ENCODE results near the gene KL.
A peak's percentile ranks its signal among the peaks of the same experiment; 100 is the strongest.

KL gene

GRCh38 chr13:33015791-33016323 is 366 bp upstream of the KL start:
- Histone ChIP-seq H3K36me3 (ENCODE audit: control insufficient read depth in 2 of 2, insufficient read depth in 2 of 2, low read length in 2 of 2) (no peaks in the 10 kb centered on the region), H3K9ac (ENCODE audit: low read depth in 1 of 2, low read length in 2 of 2) (peak overlapping the region in 1 of 2 donors; percentile 42), H3K27ac (ENCODE audit: low read depth in 2 of 2, low read length in 2 of 2) (peak overlapping the region in 1 of 2 donors; percentile 1), H3K27me3 (ENCODE audit: control insufficient read depth in 2 of 2, insufficient read depth in 2 of 2, low read length in 2 of 2) (peaks cover 7 to 8% of the 10 kb centered on the region in 2 donors), H3K4me3 (ENCODE audit: low read length in 2 of 2) (peak overlapping the region; percentile 48 to 53), H3K9me3 (ENCODE audit: control insufficient read depth in 2 of 2, low read length in 2 of 2) (no peaks in the 10 kb centered on the region), H3K4me1 (ENCODE audit: control insufficient read depth in 2 of 2, insufficient read depth in 2 of 2, low read length in 2 of 2) (peaks cover 4 to 7% of the 10 kb centered on the region in 2 donors)

- Histone ChIP-seq H3K4me1 (ENCODE audit: control insufficient read depth in 2 of 2, insufficient read depth in 2 of 2, low read length in 2 of 2) (peaks cover 4 to 7% of the 10 kb centered on the region in 2 donors), H3K27ac (ENCODE audit: low read depth in 2 of 2, low read length in 2 of 2) (peak overlapping the region; percentile 50 to 63), H3K36me3 (ENCODE audit: control insufficient read depth in 2 of 2, insufficient read depth in 2 of 2, low read length in 2 of 2) (no peaks in the 10 kb centered on the region), H3K9me3 (ENCODE audit: control insufficient read depth in 2 of 2, low read length in 2 of 2) (no peaks in the 10 kb centered on the region), H3K9ac (ENCODE audit: low read depth in 1 of 2, low read length in 2 of 2) (peak overlapping the region; percentile 15 to 53), H3K27me3 (ENCODE audit: control insufficient read depth in 2 of 2, insufficient read depth in 2 of 2, low read length in 2 of 2) (peaks cover 7 to 8% of the 10 kb centered on the region in 2 donors), H3K4me3 (ENCODE audit: low read length in 2 of 2) (peak overlapping the region; percentile 62 to 64)
These were observed 1.2 kb downstream of the KL start for GRCh38 chr13:33017323-33017929.

DNA sequence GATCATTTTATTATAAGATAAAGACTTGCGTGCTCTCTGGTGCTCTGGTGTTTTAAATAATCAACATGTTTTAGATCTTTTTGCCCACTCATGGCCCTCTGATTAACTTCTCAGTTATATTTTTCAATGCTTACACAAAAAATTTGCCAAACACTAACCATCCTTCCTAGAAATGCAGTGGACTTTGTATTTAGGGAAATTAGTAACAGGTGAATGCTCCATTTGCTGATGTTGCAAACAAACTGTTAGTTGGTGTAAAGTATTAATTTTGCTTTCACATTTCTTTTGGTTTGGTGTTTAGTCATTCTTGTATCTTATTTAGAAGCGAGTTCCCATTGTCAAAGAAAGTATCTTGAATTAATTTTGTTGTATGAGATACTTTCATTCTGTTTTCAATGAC is 2.7 kb downstream of the KL start:
- Histone ChIP-seq H3K4me3 (ENCODE audit: low read length in 2 of 2) (no peak overlapping the region), H3K4me1 (ENCODE audit: control insufficient read depth in 2 of 2, insufficient read depth in 2 of 2, low read length in 2 of 2) (peaks cover 4 to 7% of the 10 kb centered on the region in 2 donors), H3K9me3 (ENCODE audit: control insufficient read depth in 2 of 2, low read length in 2 of 2) (no peaks in the 10 kb centered on the region), H3K36me3 (ENCODE audit: control insufficient read depth in 2 of 2, insufficient read depth in 2 of 2, low read length in 2 of 2) (no peaks in the 10 kb centered on the region), H3K27me3 (ENCODE audit: control insufficient read depth in 2 of 2, insufficient read depth in 2 of 2, low read length in 2 of 2) (peaks cover 7 to 8% of the 10 kb centered on the region in 2 donors), H3K27ac (ENCODE audit: low read depth in 2 of 2, low read length in 2 of 2) (no peak overlapping the region), H3K9ac (ENCODE audit: low read depth in 1 of 2, low read length in 2 of 2) (no peak overlapping the region)

- Histone ChIP-seq H3K9ac (ENCODE audit: low read depth in 1 of 2, low read length in 2 of 2) (no peak overlapping the region), H3K36me3 (ENCODE audit: control insufficient read depth in 2 of 2, insufficient read depth in 2 of 2, low read length in 2 of 2) (no peaks in the 10 kb centered on the region), H3K4me3 (ENCODE audit: low read length in 2 of 2) (no peak overlapping the region), H3K4me1 (ENCODE audit: control insufficient read depth in 2 of 2, insufficient read depth in 2 of 2, low read length in 2 of 2) (no peaks in the 10 kb centered on the region), H3K27me3 (ENCODE audit: control insufficient read depth in 2 of 2, insufficient read depth in 2 of 2, low read length in 2 of 2) (peaks cover 0 to 2% of the 10 kb centered on the region in 2 donors), H3K9me3 (ENCODE audit: control insufficient read depth in 2 of 2, low read length in 2 of 2) (no peaks in the 10 kb centered on the region), H3K27ac (ENCODE audit: low read depth in 2 of 2, low read length in 2 of 2) (no peak overlapping the region)
These were observed 6.8 kb downstream of the KL start for GRCh38 chr13:33022986-33023385.

- Histone ChIP-seq H3K36me3 (ENCODE audit: control insufficient read depth in 2 of 2, insufficient read depth in 2 of 2, low read length in 2 of 2) (no peaks in the 10 kb centered on the region), H3K27ac (ENCODE audit: low read depth in 2 of 2, low read length in 2 of 2) (no peak overlapping the region), H3K4me1 (ENCODE audit: control insufficient read depth in 2 of 2, insufficient read depth in 2 of 2, low read length in 2 of 2) (no peaks in the 10 kb centered on the region), H3K9me3 (ENCODE audit: control insufficient read depth in 2 of 2, low read length in 2 of 2) (no peaks in the 10 kb centered on the region), H3K9ac (ENCODE audit: low read depth in 1 of 2, low read length in 2 of 2) (no peak overlapping the region), H3K4me3 (ENCODE audit: low read length in 2 of 2) (no peak overlapping the region), H3K27me3 (ENCODE audit: control insufficient read depth in 2 of 2, insufficient read depth in 2 of 2, low read length in 2 of 2) (no peaks in the 10 kb centered on the region)
These were observed 9.1 kb downstream of the KL start for GRCh38 chr13:33025220-33025744.

DNA sequence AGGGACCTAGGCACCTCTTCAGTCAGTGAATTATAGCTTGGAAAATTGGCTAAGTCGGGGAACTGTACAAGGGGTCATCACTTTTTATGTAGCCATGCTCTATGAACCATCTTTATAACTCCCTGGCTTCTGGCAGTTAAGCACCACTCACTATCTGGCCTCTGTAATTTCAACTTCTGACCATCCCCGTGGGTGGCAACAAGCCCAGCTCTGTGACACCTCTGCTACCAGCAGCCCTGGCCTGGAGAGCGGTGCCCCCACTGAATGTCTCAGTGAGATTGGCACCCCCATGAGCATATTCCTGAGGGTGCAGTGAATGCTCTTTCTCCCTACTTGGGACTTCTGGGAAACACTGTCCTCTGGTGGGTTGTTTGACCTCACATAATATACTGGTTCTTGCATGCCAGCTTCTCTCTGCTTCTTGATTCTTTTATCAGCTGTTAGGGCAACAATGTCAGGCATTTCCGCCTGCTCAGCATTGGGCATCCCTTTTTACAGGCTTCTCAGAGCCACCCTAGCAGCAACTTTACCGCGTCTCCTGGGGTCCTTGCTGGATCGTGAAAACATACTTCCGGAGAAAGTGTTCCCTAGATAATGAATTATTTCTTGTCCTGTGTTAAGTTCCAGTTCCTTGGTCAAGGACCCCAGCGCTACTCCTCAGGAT is 10.4 kb downstream of the KL start:
- H3K36me3 ChIP-seq (ENCODE audit: control insufficient read depth in 2 of 2, insufficient read depth in 2 of 2, low read length in 2 of 2) = no peaks in the 10 kb centered on the region
- H3K9ac ChIP-seq (ENCODE audit: low read depth in 1 of 2, low read length in 2 of 2) = no peak overlapping the region
- H3K4me3 ChIP-seq (ENCODE audit: low read length in 2 of 2) = no peak overlapping the region
- H3K4me1 ChIP-seq (ENCODE audit: control insufficient read depth in 2 of 2, insufficient read depth in 2 of 2, low read length in 2 of 2) = no peaks in the 10 kb centered on the region
- no peaks in the 10 kb centered on the region for H3K9me3 ChIP-seq (ENCODE audit: control insufficient read depth in 2 of 2, low read length in 2 of 2)
- no peak overlapping the region for H3K27ac ChIP-seq (ENCODE audit: low read depth in 2 of 2, low read length in 2 of 2)
- H3K27me3 ChIP-seq (ENCODE audit: control insufficient read depth in 2 of 2, insufficient read depth in 2 of 2, low read length in 2 of 2) = no peaks in the 10 kb centered on the region

DNA sequence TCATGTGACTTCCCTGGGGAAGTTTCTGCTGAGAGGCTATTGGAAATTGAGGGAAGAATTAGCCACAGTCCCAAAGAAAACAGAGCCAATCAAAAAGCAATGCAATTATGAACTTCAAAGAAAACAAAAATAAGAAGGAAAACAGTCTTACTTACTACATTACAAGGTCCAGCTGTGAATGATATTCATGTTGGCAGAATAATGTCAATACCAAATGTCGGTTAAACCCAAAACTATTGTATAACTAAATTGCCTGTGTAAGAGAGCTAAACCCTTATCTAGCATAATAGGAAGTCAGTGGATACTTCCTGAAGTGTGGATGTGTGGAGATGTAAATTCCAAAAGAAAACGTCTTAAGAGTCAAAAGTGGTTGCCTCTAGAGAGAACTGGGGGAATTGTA is 12.4 kb downstream of the KL start:
- H3K36me3 ChIP-seq (ENCODE audit: control insufficient read depth in 2 of 2, insufficient read depth in 2 of 2, low read length in 2 of 2) = no peaks in the 10 kb centered on the region
- H3K27ac ChIP-seq (ENCODE audit: low read depth in 2 of 2, low read length in 2 of 2) = no peak overlapping the region
- H3K27me3 ChIP-seq (ENCODE audit: control insufficient read depth in 2 of 2, insufficient read depth in 2 of 2, low read length in 2 of 2) = no peaks in the 10 kb centered on the region
- no peaks in the 10 kb centered on the region for H3K4me1 ChIP-seq (ENCODE audit: control insufficient read depth in 2 of 2, insufficient read depth in 2 of 2, low read length in 2 of 2)
- no peaks in the 10 kb centered on the region for H3K9me3 ChIP-seq (ENCODE audit: control insufficient read depth in 2 of 2, low read length in 2 of 2)
- H3K9ac ChIP-seq (ENCODE audit: low read depth in 1 of 2, low read length in 2 of 2) = no peak overlapping the region
- H3K4me3 ChIP-seq (ENCODE audit: low read length in 2 of 2) = no peak overlapping the region

DNA sequence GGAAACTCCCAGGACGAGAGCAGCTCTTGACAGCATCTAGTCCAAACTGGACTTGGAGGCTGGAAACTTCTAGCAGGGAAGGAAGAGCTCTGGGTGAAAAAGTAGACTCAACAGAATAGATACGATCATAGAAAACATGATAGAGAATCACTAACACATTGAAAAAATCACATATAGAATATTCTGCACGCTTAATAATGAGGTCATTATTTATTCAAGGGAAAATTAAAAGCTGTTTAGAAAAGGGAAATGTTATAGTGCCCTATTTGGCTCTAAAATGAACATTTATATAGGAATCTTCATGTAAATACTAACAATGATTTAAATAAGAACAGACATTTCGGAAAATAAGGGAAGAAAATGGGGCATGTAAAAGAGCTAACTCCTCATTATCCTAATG is 15.1 kb downstream of the KL start:
- no peak overlapping the region for H3K27ac ChIP-seq (ENCODE audit: low read depth in 2 of 2, low read length in 2 of 2)
- H3K4me3 ChIP-seq (ENCODE audit: low read length in 2 of 2) = no peak overlapping the region
- no peak overlapping the region for H3K9ac ChIP-seq (ENCODE audit: low read depth in 1 of 2, low read length in 2 of 2)
- H3K27me3 ChIP-seq (ENCODE audit: control insufficient read depth in 2 of 2, insufficient read depth in 2 of 2, low read length in 2 of 2) = no peaks in the 10 kb centered on the region
- no peaks in the 10 kb centered on the region for H3K9me3 ChIP-seq (ENCODE audit: control insufficient read depth in 2 of 2, low read length in 2 of 2)
- no peaks in the 10 kb centered on the region for H3K4me1 ChIP-seq (ENCODE audit: control insufficient read depth in 2 of 2, insufficient read depth in 2 of 2, low read length in 2 of 2)
- no peaks in the 10 kb centered on the region for H3K36me3 ChIP-seq (ENCODE audit: control insufficient read depth in 2 of 2, insufficient read depth in 2 of 2, low read length in 2 of 2)

GRCh38 chr13:33032037-33032625 is 15.9 kb downstream of the KL start:
- H3K36me3 ChIP-seq (ENCODE audit: control insufficient read depth in 2 of 2, insufficient read depth in 2 of 2, low read length in 2 of 2) = no peaks in the 10 kb centered on the region
- H3K4me3 ChIP-seq (ENCODE audit: low read length in 2 of 2) = no peak overlapping the region
- no peaks in the 10 kb centered on the region for H3K27me3 ChIP-seq (ENCODE audit: control insufficient read depth in 2 of 2, insufficient read depth in 2 of 2, low read length in 2 of 2)
- no peaks in the 10 kb centered on the region for H3K4me1 ChIP-seq (ENCODE audit: control insufficient read depth in 2 of 2, insufficient read depth in 2 of 2, low read length in 2 of 2)
- H3K27ac ChIP-seq (ENCODE audit: low read depth in 2 of 2, low read length in 2 of 2) = no peak overlapping the region
- H3K9ac ChIP-seq (ENCODE audit: low read depth in 1 of 2, low read length in 2 of 2) = no peak overlapping the region
- no peaks in the 10 kb centered on the region for H3K9me3 ChIP-seq (ENCODE audit: control insufficient read depth in 2 of 2, low read length in 2 of 2)
